H9 (cell line): ENCODE data around the gene DNAJC7. TPM values are rescaled to one million over a fixed set of nuclear protein-coding genes. Genes with fewer than 3 reads are reported as not detected.

Source experiments
- DNase-seq: peaks from one replicate; pipeline ENCODE4 v3.0.0-alpha.2; 2017
- H2AFZ ChIP-seq: one replicate; pipeline ENCODE4 v1.6.1; 2013; ENCODE audit warnings: mild to moderate bottlenecking, low read length, control low read depth, moderate library complexity
- H2AK5ac ChIP-seq: 2 replicates; pipeline ENCODE4 v1.6.1; 2013; ENCODE audit warnings: low read length, control low read depth, mixed read lengths; ENCODE audit not compliant: insufficient read length
- H2BK120ac ChIP-seq: one replicate; pipeline ENCODE4 v1.6.1; 2013; ENCODE audit warnings: low read depth, mild to moderate bottlenecking, low read length, control low read depth, inconsistent platforms; ENCODE audit not compliant: poor library complexity, severe bottlenecking
- H2BK12ac ChIP-seq: 2 replicates; pipeline ENCODE4 v1.6.1; 2013; ENCODE audit warnings: low read length, control low read depth, mixed read lengths, low read depth; ENCODE audit not compliant: insufficient read length
- H2BK15ac ChIP-seq: 2 replicates; pipeline ENCODE4 v1.6.1; 2013; ENCODE audit warnings: low read depth, low read length, control low read depth
- H2BK20ac ChIP-seq: one replicate; pipeline ENCODE4 v1.6.1; 2013; ENCODE audit warnings: low read depth, mild to moderate bottlenecking, low read length, control low read depth, inconsistent platforms; ENCODE audit not compliant: poor library complexity, severe bottlenecking
- H2BK5ac ChIP-seq: 2 replicates; pipeline ENCODE4 v1.6.1; 2013; ENCODE audit warnings: low read length, control low read depth, mixed read lengths; ENCODE audit not compliant: insufficient read length
- H3K14ac ChIP-seq: 2 replicates; pipeline ENCODE4 v1.6.1; 2013; ENCODE audit warnings: low read length, control low read depth; ENCODE audit not compliant: insufficient read depth
- H3K18ac ChIP-seq: 2 replicates; pipeline ENCODE4 v1.6.1; 2013; ENCODE audit warnings: low read depth, mild to moderate bottlenecking, mixed read lengths, low read length, control low read depth; ENCODE audit not compliant: insufficient read length
- H3K23ac ChIP-seq: 2 replicates; pipeline ENCODE4 v1.6.1; 2013; ENCODE audit warnings: low read length, control low read depth, mixed read lengths, low read depth; ENCODE audit not compliant: insufficient read length
- H3K23me2 ChIP-seq: 2 replicates; pipeline ENCODE4 v1.6.1; 2013; ENCODE audit warnings: low read depth, mild to moderate bottlenecking, mixed read lengths, low read length, control low read depth; ENCODE audit not compliant: insufficient read length, poor library complexity, severe bottlenecking
- H3K27ac ChIP-seq: 2 replicates; pipeline ENCODE4 v1.5.1; 2013; ENCODE audit warnings: low read length, control low read depth, mixed read lengths, low read depth; ENCODE audit not compliant: insufficient read length
- H3K27me3 ChIP-seq: 2 replicates; pipeline ENCODE4 v1.6.1; 2013; ENCODE audit warnings: low read length, control low read depth, inconsistent platforms; ENCODE audit not compliant: insufficient read depth
- H3K4ac ChIP-seq: 2 replicates; pipeline ENCODE4 v1.6.1; 2013; ENCODE audit warnings: low read depth, mild to moderate bottlenecking, control low read depth, inconsistent platforms, low read length, moderate library complexity
- H3K4me1 ChIP-seq: 2 replicates; pipeline ENCODE4 v1.6.1; 2013; ENCODE audit warnings: low read length, control low read depth, inconsistent platforms; ENCODE audit not compliant: insufficient read depth
- H3K4me2 ChIP-seq: 2 replicates; pipeline ENCODE4 v1.6.1; 2013; ENCODE audit warnings: low read length, control low read depth, mixed read lengths; ENCODE audit not compliant: insufficient read length, insufficient read depth
- H3K56ac ChIP-seq: 2 replicates; pipeline ENCODE4 v1.6.1; 2013; ENCODE audit warnings: low read depth, mild to moderate bottlenecking, mixed read lengths, low read length, control low read depth; ENCODE audit not compliant: insufficient read length
- H3K79me1 ChIP-seq: 2 replicates; pipeline ENCODE4 v1.6.1; 2013; ENCODE audit warnings: low read depth, mild to moderate bottlenecking, moderate library complexity, low read length, control low read depth, inconsistent platforms; ENCODE audit not compliant: insufficient read depth, poor library complexity, severe bottlenecking
- H3K79me2 ChIP-seq: 2 replicates; pipeline ENCODE4 v1.6.1; 2013; ENCODE audit warnings: low read length, control low read depth, inconsistent platforms; ENCODE audit not compliant: insufficient read depth
- H3K9ac ChIP-seq: 2 replicates; pipeline ENCODE4 v1.6.1; 2013; ENCODE audit warnings: low read length, control low read depth, mixed read lengths; ENCODE audit not compliant: insufficient read length; ENCODE audit errors: extremely low read depth
- H3K9me3 ChIP-seq: one replicate; pipeline ENCODE4 v1.6.1; 2013; ENCODE audit warnings: low read depth, low read length, inconsistent platforms; ENCODE audit not compliant: control insufficient read depth
- H3T11ph ChIP-seq: one replicate; pipeline ENCODE4 v1.6.1; 2013; ENCODE audit warnings: mild to moderate bottlenecking, low read length, control low read depth, inconsistent platforms
- H4K20me1 ChIP-seq: one replicate; pipeline ENCODE4 v1.6.1; 2013; ENCODE audit not compliant: control insufficient read depth, insufficient read length, insufficient read depth
- H4K5ac ChIP-seq: 2 replicates; pipeline ENCODE4 v1.6.1; 2013; ENCODE audit warnings: low read depth, mild to moderate bottlenecking, mixed read lengths, low read length, control low read depth; ENCODE audit not compliant: insufficient read length
- H4K8ac ChIP-seq: replicated peaks from 2 replicates; pipeline ENCODE4 v1.6.1; 2013; ENCODE audit warnings: low read length, control low read depth, mixed read lengths, low read depth; ENCODE audit not compliant: insufficient read length
- H4K91ac ChIP-seq: 2 replicates; pipeline ENCODE4 v1.6.1; 2013; ENCODE audit warnings: low read depth, mild to moderate bottlenecking, moderate library complexity, mixed read lengths, low read length, control low read depth; ENCODE audit not compliant: insufficient read length
- H3K27ac Mint-ChIP-seq, 3 experiments: 2 replicates in 2 of 3; 3 replicates in 1 of 3; pipeline ENCODE4 v1.8.0; 2020 to 2021; ENCODE audit warnings: mixed read lengths in 3 of 3, mild to moderate bottlenecking in 1 of 3, moderate library complexity in 1 of 3
- H3K27me3 Mint-ChIP-seq: 2 replicates; pipeline ENCODE4 v1.8.0; 2021; ENCODE audit warnings: low read depth, mild to moderate bottlenecking, moderate library complexity, mixed read lengths
- H3K36me3 Mint-ChIP-seq, 3 experiments: 2 replicates in 2 of 3; 3 replicates in 1 of 3; pipeline ENCODE4 v1.8.0; 2020 to 2021; ENCODE audit warnings: low read depth in 3 of 3, mixed read lengths in 3 of 3; ENCODE audit not compliant: insufficient read depth in 1 of 3
- H3K4me1 Mint-ChIP-seq, 2 experiments: 2 replicates each; pipeline ENCODE4 v1.8.0; 2020; ENCODE audit warnings: mixed read lengths in 2 of 2
- H3K4me3 Mint-ChIP-seq, 2 experiments: 2 replicates in 1 of 2; 3 replicates in 1 of 2; pipeline ENCODE4 v1.8.0; 2020 to 2021; ENCODE audit warnings: mild to moderate bottlenecking in 2 of 2, mixed read lengths in 2 of 2, moderate library complexity in 1 of 2
- H3K9me3 Mint-ChIP-seq, 2 experiments: 2 replicates in 1 of 2; 3 replicates in 1 of 2; pipeline ENCODE4 v1.8.0; 2020; ENCODE audit warnings: mild to moderate bottlenecking in 2 of 2, mixed read lengths in 2 of 2, moderate library complexity in 1 of 2
- CTCF ChIP-seq: fragments of 200-600 bp; sonication (generic); conservative IDR thresholded peaks from 3 replicates; pipeline ENCODE4 v1.8.0; 2021; ENCODE audit warnings: antibody characterized with exemption, mild to moderate bottlenecking
- WGBS: extraction: QIAGEN DNeasy Blood & Tissue Kit; methylation state at CpG from one replicate; pipeline ENCODE4 v1.1.7; 2013; ENCODE audit warnings: missing lambda C conversion rate, low lambda C conversion rate, mixed read lengths; ENCODE audit not compliant: insufficient read length; ENCODE audit errors: extremely low coverage; 5-methylcytosine and 5-hydroxymethylcytosine counted together
- total RNA-seq: library from RNA; stranded (reverse); gene quantifications from 2 replicates; pipeline ENCODE4 v1.2.1, GENCODE V29; 2021

DNAJC7 gene
- total RNA-seq, 1 experiment from 2014 or later, result 141 TPM

DNA sequence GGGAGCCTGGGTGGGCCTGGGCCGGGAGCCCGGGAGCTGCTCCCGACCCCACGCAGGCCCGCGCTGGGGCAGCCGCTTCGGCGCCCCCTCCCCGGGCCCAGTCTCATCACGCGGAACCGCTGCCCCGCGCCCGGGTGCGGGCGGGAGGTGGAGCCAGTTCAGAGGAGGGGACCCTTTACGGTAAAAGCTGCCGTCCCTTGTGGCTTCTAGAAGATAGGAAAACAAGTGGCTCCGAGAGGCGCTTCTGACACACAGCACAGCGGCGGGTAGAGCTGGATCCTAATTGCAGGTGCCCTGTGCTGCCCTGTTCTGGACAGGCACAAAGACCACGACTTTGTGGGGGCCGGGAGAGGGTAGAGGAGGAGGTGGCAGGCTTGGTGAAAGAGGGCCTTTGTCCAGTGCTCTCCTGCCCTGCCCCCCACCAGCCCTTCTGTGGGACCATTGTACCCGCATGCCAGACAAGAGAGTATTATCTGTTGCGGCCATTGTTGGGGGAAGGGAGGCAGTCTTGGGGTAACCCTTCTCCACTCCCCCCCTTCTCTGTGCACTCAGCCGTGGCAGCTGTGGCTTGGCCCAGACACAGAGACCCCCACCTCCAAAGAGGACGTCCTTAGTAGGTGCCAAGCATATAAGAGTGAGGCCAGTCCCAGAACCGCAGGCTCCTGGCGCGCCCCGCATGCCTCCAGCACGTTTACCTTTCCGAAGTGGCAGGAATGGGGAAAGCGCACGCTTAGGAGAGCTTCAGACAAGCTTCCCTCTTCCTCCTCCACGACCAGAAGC, 49.9 kb downstream of the DNAJC7 start:
- Histone ChIP-seq H2BK15ac (0 out of 2 replicates have a peak overlapping the region, but pooled peaks have one; percentile 85), H3K4ac (peak overlapping the region; percentile 27; the same call in 1 of the 2 replicates), H3K27me3 (no peaks in the 10 kb centered on the region), H2AK5ac (no peak overlapping the region), H3K56ac (no peak overlapping the region), H2BK120ac (no peak overlapping the region), H3K79me1 (no peaks in the 10 kb centered on the region), H4K91ac (no peak overlapping the region), H2BK12ac (no peak overlapping the region), H3T11ph (no peak overlapping the region), H2BK20ac (no peak overlapping the region), H3K27ac (no peak overlapping the region), H4K20me1 (no peaks in the 10 kb centered on the region), H3K14ac (peak overlapping the region; percentile 67), H3K9ac (peak overlapping the region; percentile 78), H3K18ac (peak overlapping the region; percentile 59), H3K23ac (no peak overlapping the region), H3K9me3 (no peaks in the 10 kb centered on the region), H4K8ac (no peak overlapping the region), H3K4me1 (no peaks in the 10 kb centered on the region), H2AFZ (no peak overlapping the region), H3K4me2 (peak overlapping the region; percentile 91), H4K5ac (no peak overlapping the region), H3K23me2 (peaks cover 12% of the 10 kb centered on the region), H3K79me2 (no peaks in the 10 kb centered on the region), H2BK5ac (no peak overlapping the region)
- H3K36me3 Mint-ChIP-seq, result peaks cover 16 to 38% (median 33%) of the 10 kb centered on the region in 3 experiments
- H3K9me3 Mint-ChIP-seq, result no peaks in the 10 kb centered on the region
- peaks cover 23 to 31% of the 10 kb centered on the region in 2 experiments for H3K4me1 Mint-ChIP-seq
- no peak for TF ChIP-seq CTCF
- peak overlapping the region; percentile 76 to 80 for H3K4me3 Mint-ChIP-seq
- DNase-seq, result no peak
- WGBS, result no CpG with 5 or more reads among the region's 39 CpGs
- peaks cover 1% of the 10 kb centered on the region; the same call in 1 of the 2 replicates for H3K27me3 Mint-ChIP-seq
- peak overlapping the region in 2 of 3 experiments; percentile 20 to 52; a peak in 1 of 7 replicates for H3K27ac Mint-ChIP-seq
